Umbilical cord (tissue), 2 donors: Measurements from ENCODE around the gene RASL10A. TPM values are rescaled to one million over a fixed set of nuclear protein-coding genes. Genes with fewer than 3 reads are reported as not detected.

Experiments used
- DNase-seq: peaks from one replicate; pipeline ENCODE4 v3.0.0-alpha.2; 2015; ENCODE audit warnings: low spot score
- total RNA-seq: library from RNA; depleted of rRNA; stranded (reverse); fragments of >200 nt; gene quantifications from one replicate; pipeline ENCODE4 v1.2.3, GENCODE V29; 2014; ENCODE audit warnings: low replicate concordance; ENCODE audit not compliant: insufficient read depth

The RASL10A gene
- total RNA-seq, 1 donor from 2014 or later: not detected

- DNase-seq: peak; percentile 88
These were observed 8.5 kb downstream of the RASL10A start for GRCh38 chr22:29306835-29307595.

GRCh38 chr22:29306175-29306834 is 9.2 kb downstream of the RASL10A start, which contains the start of gene GAS2L1:
TSS of gene GAS2L1 (plus strand) at chr22:29306650. CDS start at chr22:29308106, 1,456 bp downstream.
- DNase-seq: peak; percentile 89

GRCh38 chr22:29305836-29306174 is 9.7 kb downstream of the RASL10A start:
- no peak for DNase-seq

- DNase-seq: no peak
These were observed 12.6 kb downstream of the RASL10A start for GRCh38 chr22:29302681-29303465.

- no peak for DNase-seq
These were observed 13.2 kb downstream of the RASL10A start for GRCh38 chr22:29302402-29302680.

- no peak for DNase-seq
These were observed 13.6 kb downstream of the RASL10A start for GRCh38 chr22:29301716-29302401.

GRCh38 chr22:29300807-29301601 is 14.5 kb downstream of the RASL10A start:
- no peak for DNase-seq

GRCh38 chr22:29300467-29300806 is 15.1 kb downstream of the RASL10A start:
- no peak for DNase-seq

GRCh38 chr22:29299136-29299900 is 16.2 kb downstream of the RASL10A start:
- no peak for DNase-seq

- no peak for DNase-seq
These were observed 16.9 kb downstream of the RASL10A start for GRCh38 chr22:29298641-29299040.

GRCh38 chr22:29292379-29292778 is 23.1 kb downstream of the RASL10A start:
- no peak for DNase-seq

- DNase-seq: no peak
These were observed 24.3 kb downstream of the RASL10A start for GRCh38 chr22:29291215-29291614.

GRCh38 chr22:29290061-29290460 is 25.4 kb downstream of the RASL10A start:
- no peak for DNase-seq

GRCh38 chr22:29288837-29289236 is 26.7 kb downstream of the RASL10A start:
- DNase-seq: no peak

- DNase-seq: no peak
These were observed 31.3 kb downstream of the RASL10A start for GRCh38 chr22:29284196-29284595.

GRCh38 chr22:29277927-29278326 is 37.6 kb downstream of the RASL10A start:
- no peak for DNase-seq

GRCh38 chr22:29275819-29276565 is 39.5 kb downstream of the RASL10A start:
- no peak for DNase-seq

- DNase-seq: no peak
These were observed 40.3 kb downstream of the RASL10A start for GRCh38 chr22:29275167-29275566.

- no peak for DNase-seq
These were observed 42.9 kb downstream of the RASL10A start for GRCh38 chr22:29272624-29273023.
